Measurements from ENCODE around the gene AADACL3. TPM values are rescaled to one million over a fixed set of nuclear protein-coding genes. Genes with fewer than 3 reads are reported as not detected.

The AADACL3 gene
- total and polyA plus RNA-seq, 2 of the 8 experiments (the other 6 are each of a cell fraction or from before 2014, with no cell fraction given), result 0.33 to 2.3 TPM

DNA sequence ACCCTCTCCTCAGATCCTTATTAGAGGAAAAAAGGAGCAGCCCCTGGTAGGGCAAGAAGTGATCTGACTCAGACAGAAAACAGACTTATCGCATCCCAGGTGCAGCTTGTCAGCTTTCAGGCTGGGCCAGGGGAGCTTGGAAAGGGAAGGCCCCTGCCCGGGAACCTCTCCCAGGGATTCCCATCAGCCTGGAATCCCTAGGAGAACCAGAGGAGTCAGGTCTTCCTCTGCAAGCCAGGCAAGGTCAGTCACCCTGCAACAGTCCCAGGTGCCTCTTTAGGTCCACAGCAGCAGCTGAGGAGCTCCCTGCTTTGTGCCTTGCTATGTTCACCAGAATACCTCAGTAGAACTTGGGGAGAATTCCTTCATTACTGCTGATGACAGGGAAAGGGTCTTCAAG lies 54.7 kb downstream of the AADACL3 start (continued):
- no peak for TF ChIP-seq CHD7 (IDR thresholded peaks at IDR 0.05; ENCODE audit: insufficient replicate concordance, low read length)
- TF ChIP-seq CBX5 (IDR thresholded peaks at IDR 0.05; ENCODE audit: low read depth, low read length), result no peak
- TF ChIP-seq KDM5A (IDR thresholded peaks at IDR 0.05; ENCODE audit: low read length), result no peak
